Measurements from ENCODE around the gene MPHOSPH10. TPM values are rescaled to one million over a fixed set of nuclear protein-coding genes. Genes with fewer than 3 reads are reported as not detected.
A peak's percentile ranks its signal among the peaks of the same experiment; 100 is the strongest.

The MPHOSPH10 gene
- polyA plus RNA-seq, 1 of the 3 experiments (the other 2 are of a cell fraction), result 8.7 TPM

GRCh38 chr2:71157124-71157793 lies 26.8 kb downstream of the MPHOSPH10 start:
- Histone ChIP-seq H3K9ac (no peak overlapping the region), H3K9me3 (no peaks in the 10 kb centered on the region), H3K36me3 (replicated peaks in 1 of 2; ENCODE audit: control insufficient read depth in 1 of 2, insufficient read depth in 2 of 2, low read length in 1 of 2) (no peaks in the 10 kb centered on the region), H2AFZ (ENCODE audit: low read depth) (no peak overlapping the region), H3K9me2 (no peaks in the 10 kb centered on the region), H4K20me1 (ENCODE audit: insufficient read depth) (no peaks in the 10 kb centered on the region), H3K79me2 (ENCODE audit: insufficient read depth) (no peaks in the 10 kb centered on the region), H3K4me2 (peak overlapping the region; percentile 62), H3K27me3 (ENCODE audit: insufficient read depth) (peaks cover 5% of the 10 kb centered on the region; the same call in 1 of the 2 replicates), H3K4me1 (ENCODE audit: control insufficient read depth in 1 of 2, insufficient read depth in 2 of 2, low read depth in 1 of 2, low read length in 1 of 2) (peaks cover 0 to 9% of the 10 kb centered on the region in 2 experiments; a peak in 1 of 4 replicates), H3F3A (replicated peaks; ENCODE audit: insufficient read depth) (no peaks in the 10 kb centered on the region), H3K27ac (ENCODE audit: low read depth in 2 of 2, low read length in 1 of 2) (no peak overlapping the region), H3K4me3 (ENCODE audit: low read depth in 2 of 2, low read length in 1 of 2) (peak overlapping the region in 1 of 2 experiments; percentile 55; a peak in 1 of 4 replicates)
- TF ChIP-seq ELF1 (IDR thresholded peaks at IDR 0.05) (no peak), JUND (IDR thresholded peaks at IDR 0.05) (no peak), GATA2 (CRISPR knock-in tag; IDR thresholded peaks at IDR 0.05) (no peak), NFIC (IDR thresholded peaks at IDR 0.05; ENCODE audit: borderline replicate concordance) (no peak), TCF12 (IDR thresholded peaks at IDR 0.05) (no peak), POLR2AphosphoS5 (IDR thresholded peaks at IDR 0.05; ENCODE audit: low read depth, low read length) (no peak), MEF2A (IDR thresholded peaks at IDR 0.05; ENCODE audit: borderline replicate concordance, low read depth) (no peak), USF2 (IDR thresholded peaks at IDR 0.05; ENCODE audit: borderline replicate concordance, low read depth, low read length) (no peak), FOXJ3 (CRISPR knock-in tag; IDR thresholded peaks at IDR 0.05) (no peak), RAD21 (IDR thresholded peaks at IDR 0.05; ENCODE audit: low read length) (peak; percentile 78), CTCF (IDR thresholded peaks at IDR 0.05) (peak; percentile 76), CHD2 (IDR thresholded peaks at IDR 0.05; ENCODE audit: low read length, partially characterized antibody) (no peak), REST (IDR thresholded peaks at IDR 0.05; ENCODE audit: low read depth, low read length) (peak; percentile 52; the same call in 1 of the 2 replicates), SMC3 (IDR thresholded peaks at IDR 0.05; ENCODE audit: low read depth, low read length) (peak; percentile 49)
- CTCF ChIA-PET, result interaction anchor here (0.6 to 3.9 kb wide), 39 partner anchors 8 to 392 kb away, joined by 3 to 42 read pairs (median 4); partner anchors contain the start of gene PAIP2B
- POLR2A ChIA-PET, result no interaction called here
- peak; percentile 83 for DNase-seq
- WGBS (ENCODE audit: low lambda C conversion rate), result 28% methylated on average over 11 of the region's 16 CpGs

Measured in SK-N-SH (cell line).